COLO668 (cell line): Measurements from ENCODE around the gene CCDC3.
"Not testable (repeated sequence)": the region's sequence is repeated elsewhere in the genome, so short reads cannot be mapped to it uniquely, and the experiment has no call there.

ENCODE experiments used
- DNase-seq: peaks from one replicate; lab custom pipeline; 2025; ENCODE audit not compliant: unreplicated experiment; lab: John Stamatoyannopoulos, UW

The CCDC3 gene

GRCh38 chr10:12896251-12896650 lies 105.3 kb downstream of the CCDC3 start:
- DNase-seq, result no peak

DNA sequence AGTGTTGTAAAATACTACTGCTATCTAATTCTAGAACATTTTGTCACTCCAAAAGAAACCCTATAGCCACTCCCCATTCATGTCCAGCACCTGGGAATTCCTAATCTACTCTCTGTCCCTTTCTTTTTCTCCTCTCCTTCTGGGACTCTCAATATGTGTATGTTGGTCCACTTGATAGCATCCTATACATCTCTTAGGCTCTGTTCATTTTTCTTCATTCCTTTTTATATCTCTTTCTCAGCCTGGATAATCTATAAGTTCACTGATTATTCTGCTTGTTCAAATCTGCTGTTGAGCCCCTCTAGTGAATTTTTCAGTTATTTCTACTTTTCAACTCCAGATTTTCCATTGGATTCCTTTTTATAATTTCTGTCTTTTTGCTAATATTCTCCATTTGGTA lies 108.6 kb downstream of the CCDC3 start:
- no peak for DNase-seq

GRCh38 chr10:12890958-12891357 lies 110.6 kb downstream of the CCDC3 start:
- no peak for DNase-seq

GRCh38 chr10:12888470-12888869 lies 113.0 kb downstream of the CCDC3 start:
- no peak for DNase-seq

DNA sequence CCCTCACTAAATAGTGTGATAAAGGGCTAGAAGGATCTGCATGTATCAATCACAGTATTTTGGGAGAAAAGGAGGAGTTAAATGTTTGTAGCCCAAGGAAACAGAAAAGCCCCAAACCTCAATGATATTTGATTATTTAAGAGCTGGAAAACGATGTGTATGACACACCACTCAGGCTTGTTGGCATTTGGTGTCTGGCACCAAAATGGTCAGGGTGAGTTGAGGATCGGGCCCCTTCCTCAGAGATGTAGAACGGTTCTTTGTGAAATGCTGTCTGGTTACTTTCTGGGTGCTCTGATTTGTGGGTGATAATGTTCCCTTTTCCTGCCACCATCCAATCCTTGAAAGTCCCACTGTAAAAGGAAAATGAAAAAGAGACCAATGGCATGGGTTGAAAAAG lies 113.7 kb downstream of the CCDC3 start:
- DNase-seq, result no peak

GRCh38 chr10:12884851-12885250 lies 116.7 kb downstream of the CCDC3 start:
- DNase-seq, result no peak

- no peak for DNase-seq
Observed at GRCh38 chr10:12880423-12880822, 121.1 kb downstream of the CCDC3 start.

- DNase-seq, result no peak
Observed at GRCh38 chr10:12877150-12877549, 124.4 kb downstream of the CCDC3 start.

GRCh38 chr10:12876266-12876665 lies 125.2 kb downstream of the CCDC3 start:
- no peak for DNase-seq

DNA sequence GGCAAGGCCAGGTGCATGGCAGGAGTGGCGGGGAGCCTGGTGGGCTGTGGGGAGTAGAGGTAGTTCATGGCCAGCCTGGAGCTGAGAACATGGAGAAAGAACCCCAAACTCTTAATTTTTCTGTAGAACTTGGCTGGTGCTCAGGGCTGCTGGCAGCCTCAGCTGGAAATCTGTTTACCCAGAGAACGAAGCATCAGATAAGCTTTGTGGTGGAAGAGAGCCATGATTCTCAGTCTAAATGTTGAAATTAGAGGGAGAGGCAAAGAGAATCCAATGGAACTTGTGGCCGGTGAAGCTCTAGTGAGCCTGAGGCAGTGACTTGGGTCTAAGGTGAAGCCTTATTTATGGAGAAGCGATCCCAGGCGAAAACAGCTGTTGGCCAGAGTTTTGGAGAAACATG lies 126.4 kb downstream of the CCDC3 start:
- no peak for DNase-seq

- DNase-seq, result no peak
Observed at GRCh38 chr10:12874501-12874900, 127.0 kb downstream of the CCDC3 start.

DNA sequence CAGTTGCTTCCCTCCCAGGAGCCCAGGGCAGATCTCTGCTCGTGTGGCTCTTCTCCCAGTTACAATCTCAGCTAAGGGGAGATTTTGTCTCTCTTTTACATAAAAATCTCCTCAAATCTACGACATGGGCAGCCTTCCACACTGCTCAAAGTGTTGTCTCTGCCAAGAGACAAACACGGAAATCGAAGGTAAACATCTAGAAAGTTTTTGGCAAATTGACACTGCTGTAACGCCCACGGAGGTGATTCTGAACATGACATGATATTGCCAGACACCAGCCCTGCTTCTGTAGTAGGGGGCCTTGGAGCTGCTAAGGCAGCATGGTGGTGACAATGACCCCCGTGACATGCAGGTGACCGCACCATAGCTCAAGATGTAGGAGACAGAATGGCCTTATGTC lies 128.3 kb downstream of the CCDC3 start:
- no peak for DNase-seq

DNA sequence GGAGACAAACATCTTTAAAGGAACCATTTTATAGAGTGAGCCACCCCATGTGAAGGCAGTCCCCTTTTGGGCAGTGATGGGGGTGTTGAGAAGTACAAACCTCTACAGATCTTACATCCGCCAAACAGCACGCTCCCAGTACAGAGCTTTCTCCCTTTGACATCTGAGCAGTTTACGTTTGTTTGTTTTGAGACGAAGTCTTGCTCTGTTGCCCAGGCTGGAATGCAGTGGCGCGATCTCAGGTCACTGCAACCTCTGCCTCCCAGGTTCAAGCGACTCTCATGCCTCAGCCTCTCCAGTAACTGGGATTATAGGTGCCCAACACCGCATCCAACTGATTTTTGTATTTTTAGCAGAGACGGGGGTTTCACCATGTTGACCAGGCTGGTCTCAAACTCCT lies 128.9 kb downstream of the CCDC3 start:
- DNase-seq, result no peak

- no peak for DNase-seq
Observed at GRCh38 chr10:12869427-12869826, 132.1 kb downstream of the CCDC3 start.

GRCh38 chr10:12868229-12868628 lies 133.3 kb downstream of the CCDC3 start:
- no peak for DNase-seq

DNA sequence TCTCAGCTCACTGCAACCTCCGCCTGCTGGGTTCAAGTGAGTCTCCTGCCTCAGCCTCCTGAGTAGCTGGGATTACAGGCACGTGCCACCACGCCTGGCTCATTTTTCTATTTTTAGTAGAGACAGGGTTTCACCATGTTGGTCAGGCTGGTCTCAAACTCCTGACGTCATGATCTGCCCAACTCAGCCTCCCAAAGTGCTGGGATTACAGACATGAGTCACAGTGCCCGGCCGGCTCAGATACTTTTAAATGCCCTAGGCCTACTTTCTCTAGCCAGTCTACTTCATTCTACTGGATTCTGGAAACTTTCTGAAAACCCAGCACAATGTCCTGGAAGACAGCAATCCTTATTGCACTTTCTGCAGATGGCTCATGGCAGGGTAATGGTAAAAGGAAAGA lies 136.0 kb downstream of the CCDC3 start:
- not testable (repeated sequence) for DNase-seq

GRCh38 chr10:12862459-12862858 lies 139.1 kb downstream of the CCDC3 start:
- DNase-seq, result no peak

DNA sequence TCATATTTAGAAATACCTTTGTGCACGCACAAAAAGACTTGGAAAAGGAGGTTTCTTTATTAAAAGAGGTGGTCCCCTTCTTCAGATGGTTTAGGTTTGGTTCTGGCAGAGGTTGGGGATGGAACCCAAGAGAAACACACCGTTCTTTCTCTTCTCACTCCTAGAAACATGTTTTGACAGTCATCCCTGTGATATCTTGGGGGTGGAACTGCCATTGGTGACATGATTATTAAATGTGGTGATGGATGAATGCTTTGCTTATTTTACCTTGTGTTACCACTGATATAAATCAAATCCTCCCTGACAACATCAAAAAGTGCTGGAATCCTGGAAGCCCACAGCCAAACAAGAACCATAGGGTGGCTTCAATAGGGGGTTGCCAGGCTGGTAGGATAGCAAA lies 146.5 kb downstream of the CCDC3 start:
- no peak for DNase-seq

DNA sequence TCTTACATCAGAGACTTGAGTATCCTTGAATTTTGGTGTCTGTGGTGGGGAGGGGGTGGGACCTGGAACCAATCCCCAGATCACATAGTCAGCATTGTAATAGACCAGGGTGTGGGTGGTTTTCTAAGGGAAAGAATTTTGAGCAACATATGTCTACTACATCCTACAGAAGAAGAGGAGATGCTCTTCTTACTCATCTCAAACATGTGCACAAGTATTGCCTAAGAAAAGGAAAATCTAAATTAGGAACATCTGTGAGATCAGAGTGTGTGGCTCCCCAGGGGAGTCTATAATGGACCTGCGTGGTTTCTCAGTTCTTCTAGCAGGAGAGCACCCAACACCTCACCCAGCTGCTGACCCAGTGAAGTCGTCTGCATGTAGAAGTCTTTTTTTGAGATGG lies 148.8 kb downstream of the CCDC3 start:
- no peak for DNase-seq

- no peak for DNase-seq
Observed at GRCh38 chr10:12849319-12850181, 152.0 kb downstream of the CCDC3 start.

GRCh38 chr10:12848439-12849173 lies 152.9 kb downstream of the CCDC3 start:
- DNase-seq, result no peak

GRCh38 chr10:12847361-12847975 lies 154.0 kb downstream of the CCDC3 start:
- DNase-seq, result peak; percentile 26
